GM19455 (cell line): ENCODE results near the gene FAS.

Experiments used
- ATAC-seq: cut with Tn5 transposase; IDR thresholded peaks from one replicate; pipeline ENCODE4 v1.9.1; 2021; ENCODE audit not compliant: unreplicated experiment

Gene FAS

GRCh38 chr10:89032141-89032891 lies 41.7 kb downstream of the FAS start:
- ATAC-seq, result no peak

- no peak for ATAC-seq
Measured at GRCh38 chr10:89035461-89035860, 44.9 kb downstream of the FAS start.

GRCh38 chr10:89037096-89037495 lies 46.5 kb downstream of the FAS start:
- ATAC-seq, result no peak

- ATAC-seq, result no peak
Measured at GRCh38 chr10:89042562-89042961, 52.0 kb downstream of the FAS start.

- ATAC-seq, result no peak
Measured at GRCh38 chr10:89043052-89043451, 52.5 kb downstream of the FAS start.

- no peak for ATAC-seq
Measured at GRCh38 chr10:89047397-89047796, 56.8 kb downstream of the FAS start.

GRCh38 chr10:89051593-89051992 lies 61.0 kb downstream of the FAS start:
- ATAC-seq, result no peak

GRCh38 chr10:89053555-89053954 lies 63.0 kb downstream of the FAS start:
- ATAC-seq, result no peak

- ATAC-seq, result no peak
Measured at GRCh38 chr10:89055159-89055558, 64.6 kb downstream of the FAS start.

GRCh38 chr10:89062861-89063260 lies 72.3 kb downstream of the FAS start:
- ATAC-seq, result no peak

GRCh38 chr10:89063465-89063864 lies 72.9 kb downstream of the FAS start:
- no peak for ATAC-seq

- no peak for ATAC-seq
Measured at GRCh38 chr10:89064748-89065147, 74.2 kb downstream of the FAS start.
